HCT116 (cell line): ENCODE measurements around the gene TMEM176B. TPM values are rescaled to one million over a fixed set of nuclear protein-coding genes. Genes with fewer than 3 reads are reported as not detected.
A peak's percentile ranks its signal among the peaks of the same experiment; 100 is the strongest.

Source experiments
- ATAC-seq: fragments of 200-7000 bp; cut with Tn5 transposase; 2 replicates; pipeline ENCODE4 v1.9.1; 2020; ENCODE audit warnings: mild to moderate bottlenecking, moderate library complexity
- BruUV-seq: library from RNA; stranded (reverse); fragments of 400-500 nt; replicated peaks from 2 replicates; lab custom pipeline; 2021; lab: Mats Ljungman, UMichigan
- CTCF ChIA-PET: fragments of 300-600 bp; sonication (Branson Sonifier 250); formaldehyde crosslinking; loops from one replicate; lab custom pipeline; 2021; ENCODE audit warnings: antibody characterized with exemption; lab: Charles Lee
- POLR2A ChIA-PET: fragments of 300-600, 350-600 bp; sonication (Branson Sonifier 250); formaldehyde crosslinking; loops from one replicate; lab custom pipeline; 2021; ENCODE audit warnings: antibody characterized with exemption; lab: Charles Lee
- RAD21 ChIA-PET, 2 experiments: fragments of 300-600 bp; sonication (Branson Sonifier 250); formaldehyde crosslinking; loops; one replicate each; lab custom pipeline; 2023; ENCODE audit warnings: low total read pairs in 2 of 2; ENCODE audit not compliant: uncharacterized antibody in 2 of 2, unreplicated experiment in 2 of 2, low non-redundant PET in 1 of 2; lab: Charles Lee
- DNase-seq: peaks from one replicate; pipeline ENCODE4 v3.0.0-alpha.2; 2010; ENCODE audit warnings: low read depth, low spot score
- H2AFZ ChIP-seq: fragments of 200-600 bp; shearing (Covaris generic), sonication (generic); 2 replicates; pipeline ENCODE4 v1.6.1; 2017; ENCODE audit warnings: low read depth, mixed run types, mixed read lengths, antibody characterized with exemption, low read length; ENCODE audit not compliant: poor library complexity, severe bottlenecking
- H3K27ac ChIP-seq: 2 replicates; pipeline ENCODE4 v1.5.1; 2012; ENCODE audit warnings: low read depth, low read length
- H3K27me3 ChIP-seq: fragments of 200-600 bp; sonication (generic); 2 replicates; pipeline ENCODE4 v1.6.1; 2016; ENCODE audit warnings: mixed run types, low read length, mixed read lengths; ENCODE audit not compliant: insufficient read depth
- H3K36me3 ChIP-seq, 2 experiments: fragments of 200-500 bp in 1 of 2; fragments of 200-600 bp in 1 of 2; sonication (Bioruptor generic) in 1 of 2; sonication (generic) in 1 of 2; 2 replicates each; pipeline versions ENCODE4 v1.5.1 to v1.6.1; 2014 to 2016; ENCODE audit warnings: low read length in 2 of 2, inconsistent platforms in 1 of 2, mixed read lengths in 1 of 2, mixed run types in 1 of 2; ENCODE audit not compliant: insufficient read depth in 2 of 2, control insufficient read depth in 1 of 2
- H3K4me1 ChIP-seq, 2 experiments: fragments of 200-600 bp in 1 of 2; sonication (generic) in 1 of 2; 2 replicates each; pipeline versions ENCODE4 v1.5.1 to v1.6.1; 2012 to 2017; ENCODE audit warnings: low read length in 2 of 2, inconsistent platforms in 1 of 2, mild to moderate bottlenecking in 1 of 2, mixed read lengths in 1 of 2, mixed run types in 1 of 2, moderate library complexity in 1 of 2; ENCODE audit not compliant: insufficient read depth in 2 of 2, control insufficient read depth in 1 of 2
- H3K4me2 ChIP-seq: fragments of 200-600 bp; sonication (generic); 2 replicates; pipeline ENCODE4 v1.6.1; 2017; ENCODE audit warnings: mixed run types, low read length, mixed read lengths
- H3K4me3 ChIP-seq, 2 experiments: fragments of 200-600 bp in 1 of 2; sonication (generic) in 1 of 2; replicated peaks in 1 of 2; 2 replicates each; pipeline ENCODE4 v1.5.1; 2011 to 2016; ENCODE audit warnings: low read length in 2 of 2, control low read depth in 1 of 2, low read depth in 1 of 2, mild to moderate bottlenecking in 1 of 2, mixed read lengths in 1 of 2, mixed run types in 1 of 2
- H3K79me2 ChIP-seq: fragments of 200-600 bp; sonication (generic); 2 replicates; pipeline ENCODE4 v1.6.1; 2017; ENCODE audit warnings: mild to moderate bottlenecking, mixed run types, low read length, moderate library complexity, mixed read lengths; ENCODE audit not compliant: insufficient read depth
- H3K9ac ChIP-seq: fragments of 200-600 bp; sonication (generic); 2 replicates; pipeline ENCODE4 v1.6.1; 2016; ENCODE audit warnings: low read length, mixed read lengths
- H3K9me2 ChIP-seq: fragments of 200-600 bp; sonication (generic), shearing (Covaris generic); 2 replicates; pipeline ENCODE4 v1.6.1; 2017; ENCODE audit warnings: mixed run types, mild to moderate bottlenecking, moderate library complexity; ENCODE audit not compliant: insufficient read depth
- H3K9me3 ChIP-seq, 2 experiments: fragments of 200-500 bp in 1 of 2; fragments of 200-600 bp in 1 of 2; sonication (Bioruptor generic) in 1 of 2; sonication (generic) in 1 of 2; 2 replicates each; pipeline ENCODE4 v1.6.1; 2014 to 2017; ENCODE audit warnings: low read length in 2 of 2, mixed read lengths in 2 of 2, inconsistent platforms in 1 of 2, low read depth in 1 of 2, mild to moderate bottlenecking in 1 of 2, mixed run types in 1 of 2, moderate library complexity in 1 of 2; ENCODE audit not compliant: control insufficient read depth in 1 of 2, insufficient read depth in 1 of 2
- H4K20me1 ChIP-seq: fragments of 200-600 bp; sonication (generic), shearing (Covaris generic); 2 replicates; pipeline ENCODE4 v1.6.1; 2017; ENCODE audit warnings: mixed run types, mild to moderate bottlenecking, moderate library complexity; ENCODE audit not compliant: insufficient read depth
- ATF3 ChIP-seq: IDR thresholded peaks from 2 replicates; pipeline ENCODE4 v1.6.1; 2012
- CBX3 ChIP-seq: IDR thresholded peaks from 2 replicates; pipeline ENCODE4 v1.6.1; 2012; ENCODE audit warnings: low read depth
- CEBPB ChIP-seq: IDR thresholded peaks from 2 replicates; pipeline ENCODE4 v1.6.1; 2012; ENCODE audit warnings: low read depth
- CTCF ChIP-seq, 3 experiments: fragments of 200-600 bp in 1 of 3; sonication (generic) in 1 of 3; IDR thresholded peaks in 2 of 3; conservative IDR thresholded peaks in 1 of 3; 2 replicates each; pipeline ENCODE4 v1.5.1; 2012 to 2017; ENCODE audit warnings: low read depth in 2 of 3, low read length in 2 of 3, antibody characterized with exemption in 1 of 3, borderline replicate concordance in 1 of 3, control low read depth in 1 of 3, mild to moderate bottlenecking in 1 of 3, mixed read lengths in 1 of 3, mixed run types in 1 of 3, moderate library complexity in 1 of 3; ENCODE audit not compliant: insufficient read depth in 1 of 3
- EZH2phosphoT487 ChIP-seq: fragments of 200-600 bp; IDR thresholded peaks from 2 replicates; pipeline ENCODE4 v1.6.1; 2018; ENCODE audit warnings: antibody characterized with exemption, borderline replicate concordance
- FOSL1 ChIP-seq: IDR thresholded peaks from 2 replicates; pipeline ENCODE4 v1.6.1; 2012; ENCODE audit warnings: low read depth
- MAX ChIP-seq: IDR thresholded peaks from 2 replicates; pipeline ENCODE4 v1.6.1; 2012
- POLR2AphosphoS5 ChIP-seq: IDR thresholded peaks from 2 replicates; pipeline ENCODE4 v1.6.1; 2011; ENCODE audit warnings: mild to moderate bottlenecking, low read depth, low read length, moderate library complexity
- RAD21 ChIP-seq: IDR thresholded peaks from 2 replicates; pipeline ENCODE4 v1.6.1; 2012; ENCODE audit warnings: low read depth, mild to moderate bottlenecking
- REST ChIP-seq: IDR thresholded peaks from 2 replicates; pipeline ENCODE4 v1.6.1; 2012; ENCODE audit warnings: low read depth
- SIN3A ChIP-seq: IDR thresholded peaks from 2 replicates; pipeline ENCODE4 v1.6.1; 2012; ENCODE audit warnings: low read depth
- YY1 ChIP-seq: IDR thresholded peaks from 2 replicates; pipeline ENCODE4 v1.6.1; 2011; ENCODE audit warnings: low read length, low read depth, moderate library complexity, mild to moderate bottlenecking; ENCODE audit not compliant: insufficient replicate concordance; ENCODE audit errors: extremely low read depth
- ZBTB33 ChIP-seq: IDR thresholded peaks from 2 replicates; pipeline ENCODE4 v1.6.1; 2011; ENCODE audit warnings: mild to moderate bottlenecking, low read length, moderate library complexity; ENCODE audit not compliant: insufficient replicate concordance; ENCODE audit errors: extremely low read depth
- intact Hi-C: fragments of 100-400 bp; cut with micrococcal nuclease; formaldehyde crosslinking; loops from 2 replicates; pipeline ENCODE4 v1.10.0; 2022
- total RNA-seq: library from RNA; stranded (reverse); gene quantifications from one replicate; pipeline ENCODE4 v1.2.1, GENCODE V29; 2021; ENCODE audit not compliant: unreplicated experiment

Gene TMEM176B
- total RNA-seq, 1 experiment from 2014 or later: 0.42 TPM

- intact Hi-C loops: no loop called here
- POLR2A ChIA-PET: no interaction called here
- H3K4me1 ChIP-seq: no peaks in the 10 kb centered on the region
- TF ChIP-seq REST (no peak), CEBPB (no peak), CTCF (IDR thresholded peaks at IDR 0.05 in 2 of 3, conservative IDR thresholded peaks at IDR 0.05 in 1 of 3; ENCODE audit: borderline replicate concordance in 1 of 3, insufficient read depth in 1 of 3, low read depth in 2 of 3, low read length in 2 of 3) (peak; percentile 13 to 26 (median 25); a peak in 5 of 6 replicates), MAX (no peak), CBX3 (no peak), SIN3A (no peak), EZH2phosphoT487 (no peak), POLR2AphosphoS5 (no peak), FOSL1 (no peak), YY1 (no peak), RAD21 (peak; percentile 23), ATF3 (no peak), ZBTB33 (no peak)
- H2AFZ ChIP-seq: no peak overlapping the region
- H3K4me2 ChIP-seq: no peak overlapping the region
- no peaks in the 10 kb centered on the region for H3K79me2 ChIP-seq
- RAD21 ChIA-PET: no interaction called here
- no peaks in the 10 kb centered on the region for H3K9me2 ChIP-seq
- no peak for DNase-seq
- peak; percentile 72 for ATAC-seq
- no peaks in the 10 kb centered on the region; the same call in 1 of the 2 replicates for H4K20me1 ChIP-seq
- H3K9ac ChIP-seq: no peak overlapping the region
- H3K27me3 ChIP-seq: peaks cover 19% of the 10 kb centered on the region
- CTCF ChIA-PET: interaction anchor here (1.6 kb wide), 1 partner anchor 305 kb away, joined by 7 read pairs; no protein-coding TSS in a partner anchor
- BruUV-seq: no TSS peak
- no peaks in the 10 kb centered on the region for H3K9me3 ChIP-seq
- H3K4me3 ChIP-seq: no peak overlapping the region
- no peak overlapping the region for H3K27ac ChIP-seq
- no peaks in the 10 kb centered on the region for H3K36me3 ChIP-seq
Measured at GRCh38 chr7:150753826-150754603, 46.1 kb downstream of the TMEM176B start.
